Melanocyte of skin (primary cell): ENCODE data around the gene ANKRD20A1. TPM values are rescaled to one million over a fixed set of nuclear protein-coding genes. Genes with fewer than 3 reads are reported as not detected.

Experiments
- small RNA-seq, 2 donors: library from RNA; depleted of rRNA; stranded (forward); fragments of <200 nt; gene quantifications; one replicate each; pipeline ENCODE3, GENCODE V24; 2012
- total RNA-seq, 2 donors: library from RNA; depleted of rRNA; stranded (reverse); fragments of >200 nt; gene quantifications; 2 replicates each; pipeline ENCODE4 v1.2.3, GENCODE V29; 2012

ANKRD20A1 gene
- total RNA-seq: not detected

GRCh38 chr9:67858871-67859270 is at the start of gene ANKRD20A1:
Gene ANKRD20A1 (plus strand): TSS chr9:67858931. CDS start chr9:67859427, 496 bp downstream.

Small RNA genes lying within 50 kb of the gene (small RNA-seq; reads per million reads assigned to genes)
- 0 reads per million in 2 donors for gene RNU6-368P
